MCF 10A (cell line): Measurements from ENCODE around the gene HOGA1. TPM values are rescaled to one million over a fixed set of nuclear protein-coding genes. Genes with fewer than 3 reads are reported as not detected.
"Not testable (repeated sequence)": the region's sequence is repeated elsewhere in the genome, so short reads cannot be mapped to it uniquely, and the experiment has no call there.

Experiments used
- BruUV-seq: library from RNA; stranded (reverse); fragments of 400-500 nt; replicated peaks from 2 replicates; lab custom pipeline; 2021; lab: Mats Ljungman, UMichigan
- CTCF ChIA-PET: fragments of 300-600 bp; sonication (Branson Sonifier 250); formaldehyde crosslinking; extraction: SDS; loops from one replicate; lab custom pipeline; 2021; ENCODE audit warnings: antibody characterized with exemption, inconsistent platforms; lab: Yijun Ruan, JAX
- POLR2A ChIA-PET: fragments of 300-600, 350-650 bp; sonication (Branson Sonifier 250); formaldehyde crosslinking; extraction: SDS; loops from one replicate; lab custom pipeline; 2020; ENCODE audit warnings: antibody characterized with exemption, inconsistent platforms; lab: Yijun Ruan, JAX
- DNase-seq: peaks from one replicate; pipeline ENCODE4 v3.0.0-alpha.2; 2018; ENCODE audit not compliant: unreplicated experiment
- H3K27ac Mint-ChIP-seq: one replicate; pipeline ENCODE4 v1.8.0; 2022; ENCODE audit warnings: mild to moderate bottlenecking, low read depth, mixed read lengths; ENCODE audit not compliant: unreplicated experiment
- H3K27me3 Mint-ChIP-seq: one replicate; pipeline ENCODE4 v1.8.0; 2022; ENCODE audit warnings: mixed read lengths; ENCODE audit not compliant: insufficient read depth, unreplicated experiment
- H3K36me3 Mint-ChIP-seq: one replicate; pipeline ENCODE4 v1.8.0; 2022; ENCODE audit warnings: mild to moderate bottlenecking, moderate library complexity, mixed read lengths; ENCODE audit not compliant: insufficient read depth, unreplicated experiment
- H3K4me1 Mint-ChIP-seq: one replicate; pipeline ENCODE4 v1.8.0; 2022; ENCODE audit warnings: mixed read lengths; ENCODE audit not compliant: insufficient read depth, unreplicated experiment
- H3K4me3 Mint-ChIP-seq: one replicate; pipeline ENCODE4 v1.8.0; 2022; ENCODE audit warnings: mild to moderate bottlenecking, moderate library complexity, mixed read lengths; ENCODE audit not compliant: unreplicated experiment
- H3K9me3 Mint-ChIP-seq: one replicate; pipeline ENCODE4 v1.8.0; 2022; ENCODE audit warnings: mixed read lengths; ENCODE audit not compliant: unreplicated experiment
- CTCF ChIP-seq: fragments of 200-600 bp; IDR thresholded peaks from one replicate; pipeline ENCODE4 v1.8.0; 2022; ENCODE audit warnings: antibody characterized with exemption, mild to moderate bottlenecking; ENCODE audit not compliant: unreplicated experiment
- intact Hi-C: fragments of 100-400 bp; cut with micrococcal nuclease; formaldehyde crosslinking; loops from 2 replicates; pipeline ENCODE4 v1.14.1; 2022
- total RNA-seq: library from RNA; stranded (reverse); gene quantifications from 2 replicates; pipeline ENCODE4 v1.2.3, GENCODE V29; 2022

The HOGA1 gene
- total RNA-seq, 1 experiment from 2014 or later = 1.7 TPM

DNA sequence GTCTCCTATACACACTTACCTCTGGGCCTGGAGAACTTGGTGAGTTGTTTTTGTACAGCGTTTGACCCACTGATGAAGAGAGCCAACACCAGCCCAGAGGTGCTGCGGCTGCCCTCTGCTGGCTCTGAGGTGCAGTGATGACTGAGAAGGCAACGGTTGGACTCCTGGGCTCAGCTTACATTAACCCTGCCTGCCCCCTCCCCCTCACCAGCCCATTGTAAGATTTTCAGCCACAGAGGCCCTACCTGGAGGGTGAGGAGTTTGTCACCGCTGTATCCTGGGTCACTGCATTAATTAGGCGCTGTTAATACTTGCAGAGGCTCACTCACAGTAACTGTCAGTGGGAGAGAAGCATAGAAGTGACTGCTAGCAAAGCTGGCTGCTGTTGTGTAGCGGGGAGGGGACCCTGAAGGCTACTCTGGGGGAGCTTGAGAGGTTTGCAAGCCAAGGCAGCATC lies 30.6 kb upstream of the HOGA1 start:
- H3K4me1 Mint-ChIP-seq = peaks cover 28% of the 10 kb centered on the region
- DNase-seq = peak; percentile 78
- POLR2A ChIA-PET = interaction anchor here (0.5 to 5.0 kb wide), 18 partner anchors 9 to 153 kb away, joined by 3 to 37 read pairs (median 4); partner anchors contain the start of genes ANKRD2, RRP12 and UBTD1
- no TSS peak for BruUV-seq
- H3K4me3 Mint-ChIP-seq = no peak overlapping the region
- H3K9me3 Mint-ChIP-seq = no peaks in the 10 kb centered on the region
- peak; percentile 88 for TF ChIP-seq CTCF
- H3K27ac Mint-ChIP-seq = peak overlapping the region; percentile 46
- CTCF ChIA-PET = interaction anchor here (0.5 to 8.8 kb wide), 39 partner anchors 11 to 261 kb away, joined by 3 to 95 read pairs (median 5); partner anchors contain the start of genes ARHGAP19 and UBTD1
- intact Hi-C loops = loop anchor here (1.0 to 2.0 kb wide), 5 partner anchors 19 to 146 kb away; no protein-coding TSS in a partner anchor
- H3K36me3 Mint-ChIP-seq = no peaks in the 10 kb centered on the region
- no peaks in the 10 kb centered on the region for H3K27me3 Mint-ChIP-seq

DNA sequence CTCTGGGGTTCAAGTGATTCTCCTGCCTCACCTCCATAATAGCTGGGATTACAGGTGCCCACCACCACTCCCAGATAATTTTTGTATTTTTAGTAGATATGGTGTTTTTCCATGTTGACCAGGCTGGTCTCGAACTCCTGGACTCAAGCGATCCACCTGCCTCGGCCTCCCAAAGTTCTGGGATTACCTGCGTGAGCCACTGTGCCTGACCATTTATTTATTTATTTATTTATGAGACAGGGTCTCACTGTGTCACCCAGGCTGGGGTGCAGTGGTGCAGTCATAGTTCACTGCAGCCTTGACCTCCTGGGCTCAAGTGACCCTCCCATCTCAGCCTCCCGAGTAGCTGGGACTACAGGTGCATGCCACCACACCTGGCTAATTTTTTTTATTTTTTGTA lies 29.9 kb upstream of the HOGA1 start:
- BruUV-seq, intact Hi-C loops, H3K36me3 Mint-ChIP-seq, H3K4me3 Mint-ChIP-seq, H3K9me3 Mint-ChIP-seq, H3K27me3 Mint-ChIP-seq, DNase-seq, H3K27ac Mint-ChIP-seq: not testable (repeated sequence)
- ChIA-PET CTCF (interaction anchor here (0.5 to 8.8 kb wide), 29 partner anchors 10 to 996 kb away, joined by 3 to 95 read pairs (median 5); partner anchors contain the start of genes ARHGAP19 and UBTD1), POLR2A (interaction anchor here (1.1 to 5.0 kb wide), 9 partner anchors 10 to 94 kb away, joined by 3 to 37 read pairs (median 7); partner anchors contain the start of genes ANKRD2 and UBTD1)
- H3K4me1 Mint-ChIP-seq = peaks cover 23% of the 10 kb centered on the region

DNA sequence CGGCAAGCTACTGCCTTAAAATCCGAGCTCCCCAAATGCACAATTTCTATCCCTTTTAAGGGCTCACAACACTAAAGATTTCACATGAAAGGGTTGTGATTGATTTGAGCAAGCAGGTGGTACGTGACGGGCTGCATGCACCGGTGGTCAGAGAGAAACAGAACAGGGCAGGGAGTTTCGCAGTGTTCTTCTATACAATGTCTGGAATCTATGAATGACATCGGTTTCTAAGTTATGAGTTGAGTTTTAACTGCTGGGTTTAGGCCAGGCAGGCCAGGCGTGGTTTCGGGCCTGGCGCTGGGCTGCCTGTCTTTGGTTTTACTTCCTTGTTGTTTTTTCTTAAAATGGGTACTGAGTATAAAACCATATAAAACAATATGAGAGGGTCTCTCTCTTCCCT lies 28.6 kb upstream of the HOGA1 start:
- DNase-seq, intact Hi-C loops, H3K36me3 Mint-ChIP-seq, H3K27me3 Mint-ChIP-seq, BruUV-seq, H3K27ac Mint-ChIP-seq, H3K9me3 Mint-ChIP-seq, H3K4me3 Mint-ChIP-seq: not testable (repeated sequence)
- CTCF ChIA-PET = interaction anchor here (0.7 to 8.8 kb wide), 8 partner anchors 9 to 94 kb away, joined by 3 to 95 read pairs (median 33); no protein-coding TSS in a partner anchor
- peaks cover 11% of the 10 kb centered on the region for H3K4me1 Mint-ChIP-seq
- POLR2A ChIA-PET = interaction anchor here (1.2 to 4.5 kb wide), 3 partner anchors 19 to 56 kb away, joined by 3 to 23 read pairs (median 4); partner anchors contain the start of gene UBTD1

GRCh38 chr10:97560731-97561381 lies 23.3 kb upstream of the HOGA1 start:
- not testable (repeated sequence) for H3K27ac Mint-ChIP-seq

GRCh38 chr10:97561386-97562077 lies 22.7 kb upstream of the HOGA1 start:
- ChIA-PET POLR2A (interaction anchor here (0.6 kb wide), 1 partner anchor 95 kb away, joined by 4 read pairs; no protein-coding TSS in a partner anchor), CTCF (interaction anchor here (0.8 kb wide), 1 partner anchor 97 kb away, joined by 3 read pairs; no protein-coding TSS in a partner anchor)
- H3K27me3 Mint-ChIP-seq, H3K4me1 Mint-ChIP-seq, H3K27ac Mint-ChIP-seq, BruUV-seq, intact Hi-C loops, H3K36me3 Mint-ChIP-seq, DNase-seq, H3K4me3 Mint-ChIP-seq: not testable (repeated sequence)
- peaks cover 19% of the 10 kb centered on the region for H3K9me3 Mint-ChIP-seq

More at GRCh38 chr10:97560731-97561381, 23.3 kb upstream of the HOGA1 start:
- intact Hi-C loops, H3K27me3 Mint-ChIP-seq, H3K4me3 Mint-ChIP-seq, DNase-seq, BruUV-seq, H3K4me1 Mint-ChIP-seq, CTCF ChIA-PET, H3K36me3 Mint-ChIP-seq, POLR2A ChIA-PET: not testable (repeated sequence)
- H3K9me3 Mint-ChIP-seq = peaks cover 19% of the 10 kb centered on the region

GRCh38 chr10:97562329-97562728 lies 21.9 kb upstream of the HOGA1 start:
- peaks cover 19% of the 10 kb centered on the region for H3K9me3 Mint-ChIP-seq
- H3K27me3 Mint-ChIP-seq, intact Hi-C loops, DNase-seq, POLR2A ChIA-PET, H3K4me3 Mint-ChIP-seq, H3K27ac Mint-ChIP-seq, BruUV-seq, H3K36me3 Mint-ChIP-seq, H3K4me1 Mint-ChIP-seq: not testable (repeated sequence)
- CTCF ChIA-PET = interaction anchor here (0.6 to 0.8 kb wide), 2 partner anchors 38 to 97 kb away, joined by 3 to 4 read pairs; no protein-coding TSS in a partner anchor
